ENCODE results near the gene FTO.
A peak's percentile ranks its signal among the peaks of the same experiment; 100 is the strongest.

The FTO gene

DNA sequence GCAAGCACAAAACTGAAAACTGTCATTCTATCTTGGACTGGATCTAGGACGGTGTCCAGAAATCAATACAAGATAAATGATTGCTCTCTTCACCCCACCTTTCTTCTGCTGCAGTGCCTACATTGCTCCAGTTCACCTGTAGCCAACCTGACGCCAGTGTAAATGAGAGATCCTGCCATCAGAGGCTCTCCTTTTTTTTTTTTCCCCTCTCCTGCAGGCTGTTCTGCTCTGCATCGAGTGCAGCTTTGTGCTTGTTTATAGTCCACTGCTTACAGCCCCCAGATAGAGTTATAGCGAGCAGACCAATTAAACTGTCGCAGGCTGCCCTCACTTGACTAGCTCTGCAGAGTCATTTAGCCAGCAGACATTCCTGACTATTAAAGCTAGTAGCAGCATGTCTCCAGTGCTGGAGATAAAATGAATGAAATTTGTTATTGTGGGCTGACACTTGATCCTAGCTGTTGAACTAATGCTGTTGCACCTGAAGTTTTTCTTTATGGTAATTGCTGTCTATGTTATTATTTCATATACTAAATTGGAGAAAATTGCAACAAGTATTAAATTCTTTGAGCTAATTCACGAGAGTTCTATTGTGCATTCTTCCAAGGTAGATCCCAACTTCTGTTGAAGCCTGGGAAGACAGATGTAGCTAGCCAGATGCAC is 257.1 kb downstream of the FTO start:
- Histone ChIP-seq H3K9me3 (no peaks in the 10 kb centered on the region), H3K27me3 (no peaks in the 10 kb centered on the region), H3K4me3 (ENCODE audit: low read depth, low read length) (no peak overlapping the region), H3K36me3 (no peaks in the 10 kb centered on the region), H3K4me1 (peaks cover 7% of the 10 kb centered on the region; the same call in 1 of the 2 replicates)
- TF ChIP-seq, protein P1, sequence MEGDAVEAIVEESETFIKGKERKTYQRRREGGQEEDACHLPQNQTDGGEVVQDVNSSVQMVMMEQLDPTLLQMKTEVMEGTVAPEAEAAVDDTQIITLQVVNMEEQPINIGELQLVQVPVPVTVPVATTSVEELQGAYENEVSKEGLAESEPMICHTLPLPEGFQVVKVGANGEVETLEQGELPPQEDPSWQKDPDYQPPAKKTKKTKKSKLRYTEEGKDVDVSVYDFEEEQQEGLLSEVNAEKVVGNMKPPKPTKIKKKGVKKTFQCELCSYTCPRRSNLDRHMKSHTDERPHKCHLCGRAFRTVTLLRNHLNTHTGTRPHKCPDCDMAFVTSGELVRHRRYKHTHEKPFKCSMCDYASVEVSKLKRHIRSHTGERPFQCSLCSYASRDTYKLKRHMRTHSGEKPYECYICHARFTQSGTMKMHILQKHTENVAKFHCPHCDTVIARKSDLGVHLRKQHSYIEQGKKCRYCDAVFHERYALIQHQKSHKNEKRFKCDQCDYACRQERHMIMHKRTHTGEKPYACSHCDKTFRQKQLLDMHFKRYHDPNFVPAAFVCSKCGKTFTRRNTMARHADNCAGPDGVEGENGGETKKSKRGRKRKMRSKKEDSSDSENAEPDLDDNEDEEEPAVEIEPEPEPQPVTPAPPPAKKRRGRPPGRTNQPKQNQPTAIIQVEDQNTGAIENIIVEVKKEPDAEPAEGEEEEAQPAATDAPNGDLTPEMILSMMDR (IDR thresholded peaks at IDR 0.05; ENCODE audit: low read depth, low read length): no peak
- DNase-seq: peak; percentile 28

DNA sequence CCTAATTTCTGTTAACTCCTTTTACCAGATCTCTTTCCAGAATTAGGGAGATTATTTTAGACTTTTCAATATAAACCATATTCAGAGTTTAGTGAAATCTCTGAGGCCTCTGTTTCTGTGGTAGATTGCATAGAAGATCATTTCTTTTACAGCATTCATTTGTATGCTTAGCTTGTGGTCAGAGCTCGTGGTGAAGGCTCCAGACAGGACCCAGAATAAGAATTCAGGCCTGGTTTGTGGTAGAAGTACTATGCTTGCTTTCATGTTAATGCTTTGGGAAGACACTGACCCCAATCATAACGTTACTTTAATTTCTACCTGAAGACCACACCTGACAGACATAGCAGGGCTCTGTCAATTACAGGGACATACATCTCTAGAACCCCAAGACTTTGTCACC is 258.1 kb downstream of the FTO start:
- H3K36me3 ChIP-seq: no peaks in the 10 kb centered on the region
- H3K4me1 ChIP-seq: peaks cover 7% of the 10 kb centered on the region; the same call in 1 of the 2 replicates
- H3K27me3 ChIP-seq: no peaks in the 10 kb centered on the region
- no peak for DNase-seq
- TF ChIP-seq, protein P1 (IDR thresholded peaks at IDR 0.05; ENCODE audit: low read depth, low read length): no peak
- H3K9me3 ChIP-seq: no peaks in the 10 kb centered on the region
- no peak overlapping the region for H3K4me3 ChIP-seq (ENCODE audit: low read depth, low read length)

DNA sequence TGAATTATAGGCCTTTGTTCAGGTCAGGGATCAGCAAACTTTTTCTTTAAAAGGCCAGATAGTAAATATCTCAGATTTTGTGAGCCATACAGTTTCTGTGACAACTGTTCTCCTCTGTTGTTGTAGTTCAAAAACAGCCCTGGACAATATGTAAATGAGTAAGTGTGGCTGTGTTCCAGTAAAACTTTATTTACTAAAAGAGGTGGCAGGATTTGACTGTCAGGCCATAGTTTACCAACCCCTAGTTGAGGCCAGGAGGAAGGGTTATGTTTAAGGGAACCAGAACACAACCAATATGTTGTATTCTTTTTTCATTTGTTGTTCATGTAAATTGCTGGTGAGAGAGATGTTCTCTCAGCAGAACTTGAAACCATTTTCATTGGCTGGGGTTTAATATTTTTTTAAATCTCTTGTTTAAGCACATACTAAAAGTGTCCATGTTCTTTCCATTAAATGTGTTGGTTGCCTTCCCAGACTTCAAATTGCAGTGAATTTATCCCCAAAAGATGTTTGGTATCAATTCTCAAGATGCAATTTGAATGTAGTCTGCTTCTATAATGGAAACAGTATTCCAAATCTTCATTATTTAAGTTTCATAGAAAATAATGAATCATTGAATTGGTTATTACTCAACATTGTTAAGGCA is 260.3 kb downstream of the FTO start:
- no peaks in the 10 kb centered on the region for H3K9me3 ChIP-seq
- no peaks in the 10 kb centered on the region for H3K36me3 ChIP-seq
- no peaks in the 10 kb centered on the region for H3K27me3 ChIP-seq
- TF ChIP-seq, protein P1 (IDR thresholded peaks at IDR 0.05; ENCODE audit: low read depth, low read length): no peak
- no peak for DNase-seq
- no peak overlapping the region for H3K4me3 ChIP-seq (ENCODE audit: low read depth, low read length)
- H3K4me1 ChIP-seq: peaks cover 7% of the 10 kb centered on the region; the same call in 1 of the 2 replicates

DNA sequence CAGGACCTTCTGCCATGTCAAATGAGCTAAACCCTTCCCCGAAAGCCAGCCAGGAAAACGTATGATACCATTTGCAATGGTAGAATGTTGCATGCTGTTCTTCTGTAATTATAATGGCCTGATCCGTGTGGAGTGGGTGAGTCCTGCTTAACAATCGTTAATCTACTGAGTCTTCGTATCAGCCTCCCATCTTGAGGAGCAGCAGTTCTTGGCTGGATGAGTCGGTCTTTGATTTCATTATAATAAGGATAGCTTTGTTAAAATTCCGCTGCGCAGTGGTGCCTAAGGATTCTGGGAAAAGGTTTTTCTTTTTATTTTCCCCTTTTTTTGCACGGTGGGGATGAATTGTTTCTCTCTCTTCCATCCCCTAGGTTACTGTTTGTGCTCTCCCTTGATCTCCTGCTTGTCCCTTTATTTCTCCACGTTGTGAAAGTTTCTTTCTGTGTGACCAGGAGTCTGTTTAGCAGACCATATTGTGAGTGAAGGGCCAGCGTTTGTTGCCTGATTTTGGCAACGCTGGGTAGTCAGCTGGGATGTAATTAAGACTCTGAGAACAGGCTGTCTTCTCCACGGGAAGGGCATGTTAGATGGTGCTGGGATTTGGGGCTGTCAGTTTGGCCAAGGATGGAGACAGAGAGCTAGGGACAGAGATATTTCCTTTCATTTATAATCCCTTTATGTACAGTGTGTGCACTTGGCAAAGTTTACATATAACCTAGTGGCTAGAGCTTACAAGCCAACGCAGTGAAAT is 263.0 kb downstream of the FTO start:
- no peaks in the 10 kb centered on the region; the same call in 1 of the 2 replicates for H3K4me1 ChIP-seq
- no peak for DNase-seq
- H3K36me3 ChIP-seq: no peaks in the 10 kb centered on the region
- no peaks in the 10 kb centered on the region for H3K9me3 ChIP-seq
- TF ChIP-seq, protein P1 (IDR thresholded peaks at IDR 0.05; ENCODE audit: low read depth, low read length): no peak
- no peaks in the 10 kb centered on the region for H3K27me3 ChIP-seq
- no peak overlapping the region for H3K4me3 ChIP-seq (ENCODE audit: low read depth, low read length)

DNA sequence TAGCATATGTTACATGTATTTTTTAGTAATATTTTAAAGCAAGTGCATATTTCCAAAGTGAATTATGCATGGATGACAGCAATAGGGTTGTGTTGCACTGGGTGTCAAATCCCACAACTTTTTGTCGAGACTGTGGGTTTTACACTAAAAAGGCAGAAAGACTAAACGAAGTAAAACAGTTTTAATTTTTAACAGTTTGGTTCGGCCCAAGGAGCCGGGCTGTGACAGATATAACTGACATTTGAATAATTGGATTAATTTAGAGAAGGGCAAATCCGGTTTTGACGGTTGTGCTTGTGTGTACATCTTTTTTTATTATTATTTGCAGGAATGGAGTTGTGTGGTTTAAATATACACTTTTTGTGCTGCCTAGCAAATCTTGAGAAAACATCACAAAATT is 263.6 kb downstream of the FTO start:
- TF ChIP-seq, protein P1 (IDR thresholded peaks at IDR 0.05; ENCODE audit: low read depth, low read length): no peak
- DNase-seq: no peak

More for the DNA sequence above, 263.6 kb downstream of the FTO start:
- Histone ChIP-seq H3K4me3 (ENCODE audit: low read depth, low read length) (no peak overlapping the region), H3K36me3 (no peaks in the 10 kb centered on the region), H3K9me3 (no peaks in the 10 kb centered on the region), H3K4me1 (no peaks in the 10 kb centered on the region; the same call in 1 of the 2 replicates), H3K27me3 (no peaks in the 10 kb centered on the region)

Measured in BE2C (cell line).